ENCODE data around the gene ZNF436. TPM values are rescaled to one million over a fixed set of nuclear protein-coding genes. Genes with fewer than 3 reads are reported as not detected.

ZNF436 gene
- total RNA-seq, 1 donor from 2014 or later: 11.8 TPM

- H3K9me3 ChIP-seq (replicated peaks): no peaks in the 10 kb centered on the region
- H3K27me3 ChIP-seq (ENCODE audit: low read depth): no peaks in the 10 kb centered on the region
- intact Hi-C loops (cut with micrococcal nuclease): no loop called here
- H3K4me3 ChIP-seq: peak overlapping the region; percentile 17
- DNase-seq: peak; percentile 72
- H3K36me3 ChIP-seq: no peaks in the 10 kb centered on the region
- TF ChIP-seq, protein P1, sequence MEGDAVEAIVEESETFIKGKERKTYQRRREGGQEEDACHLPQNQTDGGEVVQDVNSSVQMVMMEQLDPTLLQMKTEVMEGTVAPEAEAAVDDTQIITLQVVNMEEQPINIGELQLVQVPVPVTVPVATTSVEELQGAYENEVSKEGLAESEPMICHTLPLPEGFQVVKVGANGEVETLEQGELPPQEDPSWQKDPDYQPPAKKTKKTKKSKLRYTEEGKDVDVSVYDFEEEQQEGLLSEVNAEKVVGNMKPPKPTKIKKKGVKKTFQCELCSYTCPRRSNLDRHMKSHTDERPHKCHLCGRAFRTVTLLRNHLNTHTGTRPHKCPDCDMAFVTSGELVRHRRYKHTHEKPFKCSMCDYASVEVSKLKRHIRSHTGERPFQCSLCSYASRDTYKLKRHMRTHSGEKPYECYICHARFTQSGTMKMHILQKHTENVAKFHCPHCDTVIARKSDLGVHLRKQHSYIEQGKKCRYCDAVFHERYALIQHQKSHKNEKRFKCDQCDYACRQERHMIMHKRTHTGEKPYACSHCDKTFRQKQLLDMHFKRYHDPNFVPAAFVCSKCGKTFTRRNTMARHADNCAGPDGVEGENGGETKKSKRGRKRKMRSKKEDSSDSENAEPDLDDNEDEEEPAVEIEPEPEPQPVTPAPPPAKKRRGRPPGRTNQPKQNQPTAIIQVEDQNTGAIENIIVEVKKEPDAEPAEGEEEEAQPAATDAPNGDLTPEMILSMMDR (IDR thresholded peaks at IDR 0.05; ENCODE audit: borderline replicate concordance): no peak
- H3K27ac ChIP-seq (replicated peaks): peak overlapping the region; percentile 80
- H3K4me1 ChIP-seq: peaks cover 46% of the 10 kb centered on the region
Measured at GRCh38 chr1:23393706-23394105, 24.1 kb upstream of the ZNF436 start.

GRCh38 chr1:23392125-23392855 is 22.7 kb upstream of the ZNF436 start:
- no peaks in the 10 kb centered on the region for H3K27me3 ChIP-seq (ENCODE audit: low read depth)
- no peaks in the 10 kb centered on the region for H3K9me3 ChIP-seq (replicated peaks)
- H3K4me1 ChIP-seq: peaks cover 32% of the 10 kb centered on the region
- no peak overlapping the region for H3K27ac ChIP-seq (replicated peaks)
- intact Hi-C loops (cut with micrococcal nuclease): no loop called here
- no peak overlapping the region for H3K4me3 ChIP-seq
- no peak for DNase-seq
- no peaks in the 10 kb centered on the region for H3K36me3 ChIP-seq
- TF ChIP-seq, protein P1 (IDR thresholded peaks at IDR 0.05; ENCODE audit: borderline replicate concordance): no peak

DNA sequence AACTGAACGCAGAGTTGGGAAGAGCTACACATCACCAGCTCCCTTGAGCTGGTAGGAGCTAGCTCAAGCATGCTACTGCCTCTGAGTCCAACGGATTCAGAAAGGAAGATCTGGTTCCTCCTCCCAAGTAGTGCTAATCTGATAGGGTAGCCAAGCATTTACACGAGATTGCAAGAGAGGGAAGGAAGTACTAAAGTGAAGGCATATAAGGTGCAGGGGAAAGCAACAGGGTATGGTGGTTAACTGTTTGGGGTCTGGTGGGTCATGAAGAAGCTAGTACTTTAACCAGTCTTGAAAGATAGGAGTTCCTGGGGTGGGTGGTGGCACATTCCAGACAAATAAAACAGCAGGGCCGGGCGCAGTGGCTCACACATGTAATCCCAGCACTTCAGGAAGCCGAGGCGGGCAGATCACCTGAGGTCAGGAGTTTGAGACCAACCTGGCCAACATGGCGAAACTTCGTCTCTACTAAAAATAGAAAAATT is 20.2 kb upstream of the ZNF436 start:
- H3K27ac ChIP-seq (replicated peaks): no peak overlapping the region
- peaks cover 29% of the 10 kb centered on the region for H3K4me1 ChIP-seq
- no peaks in the 10 kb centered on the region for H3K36me3 ChIP-seq
- H3K27me3 ChIP-seq (ENCODE audit: low read depth): no peaks in the 10 kb centered on the region
- TF ChIP-seq, protein P1 (IDR thresholded peaks at IDR 0.05; ENCODE audit: borderline replicate concordance): no peak
- DNase-seq: no peak
- no peaks in the 10 kb centered on the region for H3K9me3 ChIP-seq (replicated peaks)
- intact Hi-C loops (cut with micrococcal nuclease): no loop called here
- H3K4me3 ChIP-seq: no peak overlapping the region

GRCh38 chr1:23387494-23387893 is 17.9 kb upstream of the ZNF436 start:
- Histone ChIP-seq H3K36me3 (peaks cover 14% of the 10 kb centered on the region), H3K4me3 (no peak overlapping the region), H3K4me1 (peaks cover 32% of the 10 kb centered on the region), H3K9me3 (replicated peaks) (no peaks in the 10 kb centered on the region), H3K27ac (replicated peaks) (no peak overlapping the region), H3K27me3 (ENCODE audit: low read depth) (no peaks in the 10 kb centered on the region)
- TF ChIP-seq, protein P1 (IDR thresholded peaks at IDR 0.05; ENCODE audit: borderline replicate concordance): no peak
- intact Hi-C loops (cut with micrococcal nuclease): no loop called here
- no peak for DNase-seq

DNA sequence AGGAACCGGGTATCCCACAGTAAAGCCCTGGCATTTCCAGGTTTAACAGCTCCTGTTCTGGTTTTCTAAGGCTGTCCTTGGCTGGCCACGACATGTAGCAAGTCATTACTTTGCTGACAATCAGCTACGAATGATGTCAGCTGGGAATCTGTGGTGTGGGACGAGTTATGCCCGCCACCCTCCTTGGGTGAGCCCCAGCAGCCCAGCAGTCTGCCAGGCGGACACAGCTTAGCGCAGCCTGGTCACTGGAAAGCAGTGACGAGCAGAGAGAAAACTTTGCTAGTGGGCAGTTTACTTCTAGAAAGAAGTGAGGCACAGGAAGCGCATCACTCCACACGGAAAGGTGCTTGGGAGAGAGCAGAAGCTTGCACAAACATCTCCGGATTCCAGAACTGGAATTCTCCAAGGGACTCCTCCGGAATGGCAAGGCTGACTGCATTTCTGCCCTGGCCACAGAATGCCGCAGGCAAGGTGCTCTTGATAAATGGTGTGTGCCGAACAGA is 15.5 kb upstream of the ZNF436 start:
- Histone ChIP-seq H3K27me3 (ENCODE audit: low read depth) (no peaks in the 10 kb centered on the region), H3K27ac (replicated peaks) (peak overlapping the region; percentile 71), H3K36me3 (peaks cover 17% of the 10 kb centered on the region), H3K4me3 (no peak overlapping the region), H3K4me1 (peaks cover 32% of the 10 kb centered on the region), H3K9me3 (replicated peaks) (no peaks in the 10 kb centered on the region)
- TF ChIP-seq, protein P1 (IDR thresholded peaks at IDR 0.05; ENCODE audit: borderline replicate concordance): no peak
- intact Hi-C loops (cut with micrococcal nuclease): no loop called here
- DNase-seq: no peak
